ENCODE measurements around the gene SLC35D1.
"Not testable (repeated sequence)": the region's sequence is repeated elsewhere in the genome, so short reads cannot be mapped to it uniquely, and the experiment has no call there.

SLC35D1 gene

DNA sequence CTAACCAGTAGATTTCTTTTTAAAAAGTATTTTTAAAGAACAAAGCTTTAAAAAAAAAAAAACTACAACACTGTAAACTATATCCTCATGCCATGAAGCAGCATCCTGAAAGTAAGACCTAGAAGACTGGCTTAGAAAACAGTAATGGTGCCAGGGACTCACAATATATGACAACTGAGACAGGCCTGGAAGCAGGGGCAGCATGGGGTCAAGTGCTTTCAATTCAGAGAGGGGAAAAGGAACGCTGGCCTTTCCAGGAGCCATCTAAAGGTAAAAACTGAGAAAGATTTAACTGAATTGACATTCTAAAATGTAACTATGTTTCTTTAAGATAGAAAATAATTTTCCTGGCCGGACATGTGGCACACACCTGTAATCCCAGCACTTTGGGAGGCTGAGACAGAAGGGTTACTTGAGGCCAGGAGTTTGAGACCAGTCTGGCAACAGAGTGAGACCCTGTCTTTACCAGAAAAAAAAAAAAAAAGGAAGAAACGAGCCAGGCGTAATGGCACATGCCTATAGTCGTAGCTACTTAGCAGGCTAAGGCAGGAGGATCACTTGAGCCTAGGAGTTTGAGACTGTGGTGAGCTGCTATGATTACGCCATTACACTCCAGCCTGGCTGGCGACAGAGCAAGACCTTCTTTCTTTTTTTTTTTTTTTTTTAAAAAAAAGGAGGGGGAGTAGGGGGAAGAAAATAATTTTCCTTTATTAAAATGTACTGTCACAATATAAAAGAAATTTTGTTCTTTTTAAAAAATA is 54.1 kb downstream of the SLC35D1 start:
- H2AFZ ChIP-seq (ENCODE audit: low read depth, low read length): no peak overlapping the region
- no peaks in the 10 kb centered on the region for H3K9me3 ChIP-seq (ENCODE audit: low read length)
- H3K4me1 ChIP-seq (ENCODE audit: insufficient read depth, low read length): no peaks in the 10 kb centered on the region
- no peaks in the 10 kb centered on the region for H3K27me3 ChIP-seq (ENCODE audit: insufficient read depth, low read length)
- H3K36me3 ChIP-seq (ENCODE audit: insufficient read depth, low read length): peaks cover 21% of the 10 kb centered on the region
- no peak overlapping the region for H3K4me3 ChIP-seq (ENCODE audit: low read length)

DNA sequence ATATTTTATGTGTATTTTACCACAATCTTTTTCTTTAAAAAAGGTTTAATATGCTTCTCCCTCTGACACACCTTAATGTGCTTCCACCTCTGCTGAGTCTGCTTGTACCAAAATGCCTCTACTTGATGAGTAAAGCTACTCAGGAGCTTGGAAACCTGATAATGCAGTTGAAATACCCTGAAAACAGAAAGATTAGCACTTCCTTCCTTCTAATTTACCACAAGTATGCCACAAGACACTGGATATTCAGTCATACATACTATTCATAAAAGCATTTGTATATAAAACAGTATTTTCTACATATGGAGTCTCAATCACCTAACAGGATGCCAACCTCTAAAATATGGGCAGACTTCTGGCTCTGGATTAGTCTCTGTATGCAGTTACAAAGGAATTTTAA is 55.0 kb downstream of the SLC35D1 start:
- Histone ChIP-seq H2AFZ (ENCODE audit: low read depth, low read length) (no peak overlapping the region), H3K4me1 (ENCODE audit: insufficient read depth, low read length) (no peaks in the 10 kb centered on the region), H3K36me3 (ENCODE audit: insufficient read depth, low read length) (peaks cover 15% of the 10 kb centered on the region)

DNA sequence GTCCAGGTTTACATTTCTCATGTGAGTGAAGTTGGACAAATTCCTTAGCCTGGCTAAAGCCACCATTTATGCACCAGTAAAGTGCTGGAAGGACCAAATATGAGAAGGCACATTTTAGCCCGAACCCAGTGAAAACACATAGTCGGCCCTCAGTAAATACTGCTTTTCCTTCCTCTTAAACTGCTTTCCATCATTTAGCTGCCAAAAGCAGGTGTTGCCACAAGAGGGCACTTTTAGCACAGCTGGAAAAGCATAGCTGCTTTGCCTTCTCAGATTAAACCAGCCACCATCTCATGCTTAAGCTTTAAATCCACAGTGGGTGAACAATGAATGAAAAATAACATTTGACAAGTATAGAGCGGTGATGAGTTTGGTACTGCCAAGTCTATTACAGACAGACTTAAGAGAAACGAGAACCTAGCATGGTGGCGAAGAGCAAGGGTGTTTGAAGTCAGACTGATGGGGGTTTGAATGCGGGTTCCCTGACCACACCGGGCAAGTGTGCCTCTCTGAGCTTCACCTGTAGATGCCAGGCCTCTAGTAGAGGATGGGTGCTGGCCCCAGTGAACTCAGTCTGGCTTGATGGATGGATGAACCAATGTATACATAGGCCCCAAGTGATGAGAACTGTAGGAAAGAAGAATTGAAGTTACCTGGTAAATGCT is 57.8 kb downstream of the SLC35D1 start:
- Histone ChIP-seq H3K4me3 (ENCODE audit: low read length) (no peak overlapping the region), H3K9me3 (ENCODE audit: low read length) (no peaks in the 10 kb centered on the region), H3K27me3 (ENCODE audit: insufficient read depth, low read length) (no peaks in the 10 kb centered on the region), H2AFZ (ENCODE audit: low read depth, low read length) (no peak overlapping the region), H3K4me1 (ENCODE audit: insufficient read depth, low read length) (no peaks in the 10 kb centered on the region), H3K36me3 (ENCODE audit: insufficient read depth, low read length) (peaks cover 6% of the 10 kb centered on the region)

More for the DNA sequence above, 55.0 kb downstream of the SLC35D1 start:
- no peak overlapping the region for H3K4me3 ChIP-seq (ENCODE audit: low read length)
- no peaks in the 10 kb centered on the region for H3K9me3 ChIP-seq (ENCODE audit: low read length)
- H3K27me3 ChIP-seq (ENCODE audit: insufficient read depth, low read length): no peaks in the 10 kb centered on the region

DNA sequence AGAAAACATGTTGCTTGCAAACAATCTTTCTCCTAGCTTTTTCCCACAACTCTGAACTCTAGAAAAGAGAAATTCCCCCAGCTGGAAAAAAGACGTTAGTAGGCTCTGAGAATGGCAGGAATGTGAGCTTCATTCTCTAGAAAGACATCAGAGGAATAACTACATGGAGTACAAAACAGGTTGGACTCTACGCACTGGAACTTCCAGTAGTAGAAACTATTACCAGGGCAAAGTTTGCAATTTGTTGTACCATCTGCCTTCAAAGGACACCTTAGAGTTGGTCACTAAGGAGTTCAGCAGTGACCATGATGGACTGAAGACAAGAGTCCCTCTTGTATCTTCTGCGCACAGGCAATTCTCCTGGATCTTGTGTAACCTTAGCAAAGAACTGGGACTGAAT is 60.9 kb downstream of the SLC35D1 start:
- no peaks in the 10 kb centered on the region for H3K27me3 ChIP-seq (ENCODE audit: insufficient read depth, low read length)

DNA sequence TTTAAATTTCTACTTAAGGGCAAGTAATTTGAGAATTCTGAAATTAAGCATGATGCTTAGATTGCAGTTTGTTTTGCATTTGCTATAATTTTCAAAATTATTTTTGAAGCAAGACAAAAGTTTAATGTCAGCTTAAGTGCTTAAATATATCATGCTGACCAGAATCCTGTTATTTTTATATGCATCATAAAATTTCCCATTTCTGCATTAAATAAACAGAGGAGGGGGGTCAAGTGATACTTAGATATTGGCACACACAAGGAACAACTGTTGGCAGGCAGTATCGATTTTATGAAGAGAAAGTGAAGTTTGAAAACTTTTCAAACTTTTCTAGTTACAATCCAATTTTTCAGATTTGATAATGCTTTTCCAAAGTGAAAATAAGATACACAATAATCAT is 68.1 kb downstream of the SLC35D1 start:
- H3K27me3 ChIP-seq (ENCODE audit: insufficient read depth, low read length): no peaks in the 10 kb centered on the region
- H3K9me3 ChIP-seq (ENCODE audit: low read length): no peaks in the 10 kb centered on the region
- no peak overlapping the region for H2AFZ ChIP-seq (ENCODE audit: low read depth, low read length)
- no peak overlapping the region for H3K4me3 ChIP-seq (ENCODE audit: low read length)
- no peaks in the 10 kb centered on the region for H3K4me1 ChIP-seq (ENCODE audit: insufficient read depth, low read length)
- peaks cover 65% of the 10 kb centered on the region for H3K36me3 ChIP-seq (ENCODE audit: insufficient read depth, low read length)

More for the DNA sequence above, 60.9 kb downstream of the SLC35D1 start:
- Histone ChIP-seq H3K36me3 (ENCODE audit: insufficient read depth, low read length) (peaks cover 16% of the 10 kb centered on the region), H3K9me3 (ENCODE audit: low read length) (no peaks in the 10 kb centered on the region), H3K4me3 (ENCODE audit: low read length) (no peak overlapping the region), H3K4me1 (ENCODE audit: insufficient read depth, low read length) (no peaks in the 10 kb centered on the region), H2AFZ (ENCODE audit: low read depth, low read length) (no peak overlapping the region)

DNA sequence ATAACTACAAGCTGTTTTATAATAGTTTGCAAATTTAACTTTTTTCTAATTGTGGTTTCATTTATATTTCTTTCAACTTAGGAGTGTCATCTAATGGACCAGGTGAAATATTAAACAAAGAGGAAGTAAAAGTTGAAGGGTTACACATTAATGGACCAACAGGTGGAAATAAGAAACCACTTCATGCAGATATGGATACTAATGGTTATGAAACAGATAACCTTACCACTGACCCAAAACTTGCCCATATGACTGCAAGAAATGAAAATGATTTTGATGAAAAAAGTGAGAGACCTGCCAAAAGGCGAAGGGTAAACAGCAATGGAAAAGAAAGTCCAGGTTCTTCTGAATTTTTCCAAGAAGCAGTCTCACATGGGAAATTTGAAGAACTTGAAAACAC is 69.5 kb downstream of the SLC35D1 start:
- no peak overlapping the region for H2AFZ ChIP-seq (ENCODE audit: low read depth, low read length)
- H3K27me3 ChIP-seq (ENCODE audit: insufficient read depth, low read length): no peaks in the 10 kb centered on the region
- peaks cover 69% of the 10 kb centered on the region for H3K36me3 ChIP-seq (ENCODE audit: insufficient read depth, low read length)
- H3K4me3 ChIP-seq (ENCODE audit: low read length): no peak overlapping the region
- H3K4me1 ChIP-seq (ENCODE audit: insufficient read depth, low read length): no peaks in the 10 kb centered on the region
- H3K9me3 ChIP-seq (ENCODE audit: low read length): no peaks in the 10 kb centered on the region

DNA sequence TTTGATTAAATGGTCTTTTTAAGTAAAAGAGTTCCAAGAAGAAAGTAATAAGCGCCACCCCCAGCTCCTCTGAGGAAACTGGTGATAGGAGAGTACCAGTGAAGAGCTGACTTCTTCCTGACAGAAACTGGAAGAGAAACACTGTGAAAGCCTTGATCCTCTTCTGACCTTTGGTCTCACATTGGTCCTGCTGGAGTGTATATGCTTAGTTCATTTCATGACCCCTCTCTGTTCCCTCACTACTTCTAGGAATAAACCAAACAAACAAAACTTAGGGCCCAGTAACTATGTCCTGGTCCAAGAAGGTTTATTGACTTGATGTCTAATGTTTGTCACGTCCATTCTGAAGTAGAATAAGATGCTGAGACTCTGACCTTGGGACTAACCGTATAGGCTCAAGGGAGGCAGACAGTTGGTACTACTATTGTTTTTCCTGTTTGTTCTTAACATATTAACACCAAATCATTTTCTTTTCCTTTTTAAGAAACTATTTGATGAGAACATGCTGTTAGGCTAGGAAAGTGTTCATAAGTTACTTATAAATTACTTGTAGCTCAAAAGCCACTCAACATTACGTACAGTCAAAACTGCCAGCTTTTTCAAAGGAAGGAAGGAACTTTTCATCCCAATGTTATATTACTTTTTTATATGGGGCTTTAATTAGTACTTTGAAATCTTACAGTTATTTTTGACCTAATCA is 71.2 kb downstream of the SLC35D1 start:
- H3K4me3 ChIP-seq (ENCODE audit: low read length): no peak overlapping the region
- peaks cover 72% of the 10 kb centered on the region for H3K36me3 ChIP-seq (ENCODE audit: insufficient read depth, low read length)
- no peaks in the 10 kb centered on the region for H3K27me3 ChIP-seq (ENCODE audit: insufficient read depth, low read length)
- no peaks in the 10 kb centered on the region for H3K9me3 ChIP-seq (ENCODE audit: low read length)
- no peak overlapping the region for H2AFZ ChIP-seq (ENCODE audit: low read depth, low read length)
- no peaks in the 10 kb centered on the region for H3K4me1 ChIP-seq (ENCODE audit: insufficient read depth, low read length)

DNA sequence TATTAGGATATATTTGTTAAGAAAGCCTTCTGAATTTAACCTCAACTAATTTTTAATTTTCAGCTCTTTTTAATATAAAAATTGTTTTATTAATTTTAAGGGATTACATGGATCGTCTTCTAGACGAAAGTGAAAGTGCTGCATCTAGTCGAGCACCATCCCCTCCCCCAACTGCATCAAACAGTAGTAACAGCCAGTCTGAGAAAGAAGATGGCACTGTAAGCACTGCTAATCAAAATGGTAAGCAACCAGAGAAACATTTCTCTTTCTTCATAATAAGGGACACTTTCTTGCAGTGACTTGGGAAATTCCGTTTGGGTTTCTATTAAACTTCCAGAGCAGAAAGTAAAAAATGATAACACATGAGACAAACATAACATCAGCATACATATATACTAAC is 72.3 kb downstream of the SLC35D1 start:
- no peaks in the 10 kb centered on the region for H3K9me3 ChIP-seq (ENCODE audit: low read length)
- no peaks in the 10 kb centered on the region for H3K27me3 ChIP-seq (ENCODE audit: insufficient read depth, low read length)
- H2AFZ ChIP-seq (ENCODE audit: low read depth, low read length): no peak overlapping the region
- no peak overlapping the region for H3K4me3 ChIP-seq (ENCODE audit: low read length)
- no peaks in the 10 kb centered on the region for H3K4me1 ChIP-seq (ENCODE audit: insufficient read depth, low read length)
- H3K36me3 ChIP-seq (ENCODE audit: insufficient read depth, low read length): peaks cover 76% of the 10 kb centered on the region

DNA sequence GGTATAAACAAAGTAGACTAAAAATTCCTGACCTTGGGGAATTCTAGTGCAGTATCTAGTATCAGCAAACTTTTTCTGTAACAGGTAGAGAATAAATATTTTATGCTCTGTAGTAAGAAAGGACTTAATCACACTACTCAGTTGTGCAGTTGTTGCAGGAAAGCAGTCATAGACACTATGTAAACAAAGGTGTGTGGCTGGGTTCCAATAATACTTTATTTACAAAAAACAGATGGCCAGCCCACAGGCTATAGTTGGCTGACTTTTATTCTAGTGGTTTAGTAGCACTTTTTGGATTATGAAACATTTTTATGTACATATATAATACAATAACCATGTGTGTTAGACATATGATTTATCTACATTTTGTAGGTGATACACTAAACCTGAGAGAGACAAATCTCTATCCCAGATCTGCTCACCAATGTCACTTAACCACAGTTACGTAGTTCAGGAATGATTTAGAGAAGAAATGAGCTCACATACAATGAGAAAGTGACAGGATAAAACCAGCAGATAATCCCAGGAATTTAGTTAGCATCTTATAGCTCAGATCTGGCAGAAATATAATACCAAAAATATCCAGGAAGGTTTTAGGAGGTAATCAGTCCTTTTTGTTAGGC is 73.1 kb downstream of the SLC35D1 start:
- no peaks in the 10 kb centered on the region for H3K27me3 ChIP-seq (ENCODE audit: insufficient read depth, low read length)
- H2AFZ ChIP-seq (ENCODE audit: low read depth, low read length): no peak overlapping the region
- H3K4me3 ChIP-seq (ENCODE audit: low read length): no peak overlapping the region
- peaks cover 75% of the 10 kb centered on the region for H3K36me3 ChIP-seq (ENCODE audit: insufficient read depth, low read length)
- no peaks in the 10 kb centered on the region for H3K4me1 ChIP-seq (ENCODE audit: insufficient read depth, low read length)
- H3K9me3 ChIP-seq (ENCODE audit: low read length): no peaks in the 10 kb centered on the region

DNA sequence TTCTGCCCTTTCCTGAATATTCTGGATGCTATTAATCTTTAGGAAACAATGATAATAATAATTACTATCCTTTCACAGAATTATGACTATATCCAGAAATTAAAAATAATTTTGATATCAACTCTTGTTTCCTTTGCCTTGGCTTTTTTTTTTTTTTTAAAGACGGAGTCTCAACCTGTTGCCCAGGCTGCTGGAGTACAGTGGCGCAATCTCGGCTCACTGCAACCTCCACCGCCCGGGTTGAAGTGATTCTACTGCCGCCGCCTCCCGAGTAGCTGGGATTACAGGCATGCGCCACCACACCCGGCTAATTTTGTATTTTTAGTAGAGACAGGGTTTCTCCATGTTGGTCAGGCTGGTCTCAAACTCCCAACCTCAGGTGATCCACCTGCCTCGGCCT is 74.3 kb downstream of the SLC35D1 start:
- not testable (repeated sequence) for H3K4me1 ChIP-seq (ENCODE audit: insufficient read depth, low read length); H3K9me3 ChIP-seq (ENCODE audit: low read length); H3K4me3 ChIP-seq (ENCODE audit: low read length); H2AFZ ChIP-seq (ENCODE audit: low read depth, low read length); H3K27me3 ChIP-seq (ENCODE audit: insufficient read depth, low read length)
- H3K36me3 ChIP-seq (ENCODE audit: insufficient read depth, low read length): peaks cover 74% of the 10 kb centered on the region

DNA sequence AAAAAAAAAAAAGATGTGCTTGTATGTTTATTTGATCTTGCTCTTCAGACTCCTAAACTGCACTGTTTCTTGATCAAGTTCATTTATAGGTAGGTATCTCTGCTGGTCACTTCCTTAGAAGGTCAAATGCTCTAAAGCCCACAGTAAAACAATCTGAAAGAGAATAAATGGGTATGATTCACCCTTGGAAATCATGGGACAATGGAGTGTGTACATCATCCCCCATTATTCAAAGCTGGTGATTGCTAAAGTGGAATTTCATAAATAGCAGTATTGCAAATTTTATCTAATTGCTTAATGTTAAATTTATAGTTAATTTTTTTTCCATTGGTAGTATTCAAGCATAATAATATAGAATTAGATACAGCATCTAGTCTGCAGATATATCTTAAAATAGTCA is 75.7 kb downstream of the SLC35D1 start:
- Histone ChIP-seq H3K9me3 (ENCODE audit: low read length) (no peaks in the 10 kb centered on the region), H3K27me3 (ENCODE audit: insufficient read depth, low read length) (no peaks in the 10 kb centered on the region), H3K4me1 (ENCODE audit: insufficient read depth, low read length) (no peaks in the 10 kb centered on the region), H3K36me3 (ENCODE audit: insufficient read depth, low read length) (peaks cover 71% of the 10 kb centered on the region), H2AFZ (ENCODE audit: low read depth, low read length) (no peak overlapping the region), H3K4me3 (ENCODE audit: low read length) (no peak overlapping the region)

DNA sequence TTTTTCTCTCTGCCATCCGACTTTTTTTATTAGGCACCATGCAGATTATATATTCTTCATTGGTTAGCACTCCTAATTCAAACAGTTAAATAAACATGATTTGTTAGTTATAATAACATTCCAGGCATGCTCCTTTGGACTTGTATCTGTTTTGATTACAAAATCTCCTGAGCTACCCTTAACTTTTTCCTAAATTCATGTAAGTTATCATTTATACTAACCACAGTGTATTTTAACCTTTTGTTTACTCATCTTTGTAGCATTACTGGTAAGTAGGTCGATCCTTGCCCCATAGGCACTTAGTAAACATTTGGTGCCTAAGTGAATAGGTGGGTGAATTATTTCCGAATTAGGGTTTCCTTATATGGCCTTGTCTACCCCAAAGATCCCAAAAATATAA is 85.4 kb downstream of the SLC35D1 start:
- Histone ChIP-seq H3K27me3 (ENCODE audit: insufficient read depth, low read length) (no peaks in the 10 kb centered on the region), H3K36me3 (ENCODE audit: insufficient read depth, low read length) (peaks cover 53% of the 10 kb centered on the region), H3K9me3 (ENCODE audit: low read length) (peaks cover 6% of the 10 kb centered on the region), H3K4me1 (ENCODE audit: insufficient read depth, low read length) (no peaks in the 10 kb centered on the region), H3K4me3 (ENCODE audit: low read length) (no peak overlapping the region), H2AFZ (ENCODE audit: low read depth, low read length) (no peak overlapping the region)
